T-helper 1 cell (primary cell): ENCODE measurements around the gene PTGES3.
"Not testable (repeated sequence)": the region's sequence is repeated elsewhere in the genome, so short reads cannot be mapped to it uniquely, and the experiment has no call there.

ENCODE experiments used
- DNase-seq, 5 donors: peaks; one replicate each; pipeline ENCODE4 v3.0.0-alpha.2; 2012 to 2020
- total RNA-seq, 4 donors: gene quantifications; one replicate each; lab custom pipeline; 2026; lab: John Stamatoyannopoulos, UW

PTGES3 gene, protein sequence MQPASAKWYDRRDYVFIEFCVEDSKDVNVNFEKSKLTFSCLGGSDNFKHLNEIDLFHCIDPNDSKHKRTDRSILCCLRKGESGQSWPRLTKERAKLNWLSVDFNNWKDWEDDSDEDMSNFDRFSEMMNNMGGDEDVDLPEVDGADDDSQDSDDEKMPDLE
- 147 to 227 (median 181) reads per million in 4 donors for total RNA-seq

DNA sequence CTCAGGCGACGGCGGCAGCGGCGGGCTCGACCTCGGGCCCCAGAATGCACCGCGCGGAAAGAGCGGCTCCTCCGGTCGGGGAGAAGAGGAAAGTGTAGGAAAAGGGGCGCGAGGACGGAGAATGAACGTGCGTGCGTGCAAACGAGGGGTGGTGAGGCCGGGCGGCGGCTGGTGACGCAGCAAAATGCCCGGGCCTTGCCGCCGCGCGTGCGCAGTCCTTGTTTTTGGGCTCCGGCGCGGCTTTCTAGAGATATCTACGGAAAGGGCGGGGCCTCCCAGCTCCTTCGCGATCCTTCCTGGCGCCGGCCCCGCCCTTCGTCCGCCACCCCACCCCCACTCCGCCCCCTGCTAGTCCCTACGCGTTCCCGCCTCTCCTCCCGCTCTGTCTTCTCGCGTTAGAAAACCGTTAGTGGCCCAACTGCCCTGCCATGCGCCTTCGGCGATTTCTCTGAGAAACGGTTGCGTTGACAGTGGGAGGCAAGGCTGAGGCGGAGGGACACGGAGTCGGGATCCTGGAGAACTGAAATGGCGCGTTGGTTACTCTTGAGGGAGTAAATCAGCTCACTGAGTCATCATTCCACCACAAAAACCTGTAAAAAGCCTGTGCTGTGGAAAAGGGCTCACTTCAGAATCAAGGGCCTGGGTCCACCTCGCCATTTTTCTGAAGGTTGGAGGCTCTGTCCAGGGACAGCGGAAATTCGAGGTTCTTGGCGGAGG is at the start of gene PTGES3:
Gene PTGES3 (minus strand): TSS at position 156 of the 717 bp plus-strand sequence. CDS start 285 bp downstream, outside the sequence.
- DNase-seq = peak; percentile 96 to 99 (median 97)

DNA sequence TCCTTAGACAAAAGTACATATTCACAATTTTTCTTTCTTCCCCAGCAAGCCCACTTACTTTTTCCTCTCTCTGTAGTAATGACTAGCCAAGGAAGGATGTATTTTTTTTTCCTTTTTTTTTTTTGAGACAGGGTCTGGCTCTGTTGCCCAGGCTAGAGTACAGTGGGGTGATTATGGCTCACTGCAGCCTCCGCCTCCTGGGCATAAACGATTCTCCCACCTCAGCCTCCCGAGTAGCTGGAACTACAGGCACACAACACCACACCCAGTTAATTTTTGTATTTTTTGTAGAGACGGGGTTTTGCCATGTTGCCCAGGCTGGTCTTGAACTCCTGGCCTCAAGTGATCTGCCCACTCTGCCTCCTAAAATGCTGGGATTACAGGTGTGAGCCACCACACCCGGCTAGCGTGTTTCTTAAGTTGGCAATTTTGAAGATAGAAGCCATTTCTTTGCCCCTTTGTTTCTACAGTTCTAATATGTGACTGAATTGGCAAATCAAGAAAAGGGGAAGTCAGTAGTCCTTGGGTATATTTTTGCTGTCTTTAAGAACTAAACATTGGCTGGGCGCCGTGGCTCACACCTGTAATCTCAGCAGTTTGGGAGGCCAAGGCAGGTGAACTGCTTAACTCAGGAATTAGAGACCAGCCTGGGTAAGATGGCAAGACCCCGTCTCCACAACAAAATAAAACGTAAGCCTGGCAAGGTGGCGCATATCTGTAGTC is 40.2 kb upstream of the PTGES3 start:
- no peak for DNase-seq

DNA sequence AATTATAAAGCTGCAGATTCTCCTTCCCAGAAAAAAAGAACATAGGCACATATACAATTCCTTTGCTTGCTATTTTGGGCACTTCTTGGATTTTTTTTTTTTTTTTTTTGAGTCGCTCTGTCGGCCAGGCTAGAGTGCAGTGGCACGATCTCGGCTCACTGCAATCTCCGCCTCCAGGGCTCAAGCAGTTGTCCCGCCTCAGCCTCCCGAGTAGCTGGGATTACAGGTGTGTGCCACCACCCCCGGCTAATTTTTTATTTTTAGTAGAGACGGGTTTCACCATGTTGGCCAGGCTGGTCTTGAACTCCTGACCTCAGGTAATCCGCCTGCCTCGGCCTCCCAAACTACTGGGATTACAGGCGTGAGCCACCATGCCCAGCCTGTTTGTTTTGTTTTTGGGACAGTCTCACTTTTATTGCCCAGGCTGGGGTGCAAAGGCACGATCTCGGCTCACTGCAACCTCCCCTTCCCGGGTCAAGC is 38.2 kb upstream of the PTGES3 start:
- not testable (repeated sequence) for DNase-seq

DNA sequence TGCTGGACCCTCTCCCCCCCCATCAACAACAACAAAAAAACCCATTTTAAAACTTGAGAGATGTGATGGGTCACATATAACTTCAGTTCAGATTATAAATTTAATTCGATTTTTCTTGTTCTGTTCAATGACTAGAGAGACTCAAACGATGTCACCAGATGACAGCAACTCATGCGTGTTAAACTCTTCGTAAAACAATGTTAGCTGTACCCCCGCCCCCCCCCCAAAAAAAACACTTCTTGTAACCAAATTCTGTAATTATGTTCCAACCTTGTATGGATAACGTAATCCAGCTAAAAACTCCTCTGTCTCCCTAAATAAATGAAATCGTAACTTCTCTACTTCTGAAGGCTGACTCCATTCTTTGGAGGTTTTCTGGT is 37.6 kb upstream of the PTGES3 start:
- no peak for DNase-seq

DNA sequence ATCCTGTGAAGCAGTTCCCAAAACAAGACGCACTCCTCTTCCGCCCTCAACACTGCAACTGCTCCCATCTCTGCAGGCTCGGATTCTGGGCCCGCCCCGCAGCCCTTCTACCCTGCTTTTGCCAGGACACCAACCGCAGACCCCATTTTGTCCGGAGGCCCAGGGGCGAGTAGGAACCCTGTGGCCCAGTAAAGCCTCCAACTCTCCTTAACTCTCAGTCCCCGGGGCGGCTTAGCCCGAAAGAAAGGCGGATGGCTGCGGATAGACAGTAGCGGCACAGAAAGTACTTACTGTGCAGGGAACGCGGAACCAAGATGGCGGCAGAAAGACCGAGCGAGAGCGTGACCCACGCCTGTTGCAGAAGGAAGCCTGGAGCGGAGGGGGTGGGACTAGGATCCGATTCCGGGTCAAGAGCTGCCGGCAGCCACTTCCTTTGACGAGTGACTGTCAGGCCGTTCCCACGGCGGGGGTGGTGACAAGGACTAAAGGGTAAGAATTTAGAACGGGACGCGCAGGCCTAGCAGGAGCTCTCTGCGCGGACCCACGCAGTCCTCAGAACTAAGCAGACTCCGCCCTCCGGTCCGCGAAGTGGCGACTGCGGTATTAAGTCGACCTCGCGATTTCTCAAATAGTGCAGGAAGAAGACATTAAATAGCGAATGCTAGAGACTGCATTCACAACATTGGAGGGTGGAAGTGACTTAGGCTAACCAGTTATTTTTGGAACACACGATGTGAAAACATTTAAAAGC is 37.1 kb upstream of the PTGES3 start, which contains the start of gene NACA:
Gene NACA (minus strand): TSS at position 328 of the 751 bp plus-strand sequence. CDS start 778 bp downstream, outside the sequence.
- peak; percentile 96 to 99 (median 98) for DNase-seq

DNA sequence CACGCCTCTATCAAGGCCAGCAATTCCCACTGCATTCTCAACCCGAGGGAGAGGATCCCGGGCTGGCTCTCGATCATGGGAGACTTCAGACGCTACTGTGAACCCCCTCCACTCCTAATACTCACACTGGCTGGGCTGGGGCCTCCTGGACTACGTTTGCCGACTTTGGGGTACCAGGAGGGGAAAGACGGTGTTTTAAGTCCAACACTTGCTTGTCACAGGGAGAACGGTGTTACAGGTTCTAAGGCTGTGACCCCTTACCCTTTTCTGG is 36.6 kb upstream of the PTGES3 start:
- DNase-seq = no peak

DNA sequence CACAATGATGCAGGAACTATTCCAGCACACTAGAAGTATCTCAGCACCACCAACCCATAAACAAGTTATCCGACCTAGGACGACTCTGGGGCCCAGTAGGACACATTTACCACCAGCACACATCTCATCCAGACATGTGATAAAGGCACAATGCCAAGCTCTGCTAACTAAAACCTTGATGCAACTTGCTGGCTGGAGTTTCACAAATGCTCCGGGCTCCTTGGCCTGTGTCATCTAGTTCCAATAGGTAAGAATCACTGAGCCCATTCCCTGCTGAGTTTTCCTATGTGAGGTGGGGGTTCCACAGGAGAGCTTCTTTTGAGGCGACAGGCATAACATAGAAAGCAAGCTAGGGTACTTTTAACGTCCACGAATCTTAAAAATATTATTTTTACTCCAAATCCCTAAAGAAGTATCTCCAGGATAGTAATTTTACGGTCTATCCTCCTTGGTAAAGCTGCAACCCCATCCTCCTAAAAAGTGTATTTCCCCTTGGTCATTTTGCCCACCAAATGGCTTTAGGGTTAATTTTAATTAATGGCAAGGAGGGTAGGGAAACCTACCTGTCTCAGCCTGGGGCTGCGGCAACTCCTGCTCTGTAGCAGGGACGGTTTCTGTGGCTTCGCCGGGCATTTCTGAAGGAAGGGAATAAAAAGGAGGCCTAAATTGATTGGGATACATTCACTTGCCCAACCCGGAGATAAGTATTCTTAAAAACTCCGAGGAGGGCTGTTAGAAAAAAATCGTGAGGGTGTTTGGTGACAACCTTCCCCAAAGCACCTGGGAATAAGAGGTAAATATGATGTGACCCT is 36.0 kb upstream of the PTGES3 start:
- peak in 1 of 5 donors; percentile 17 for DNase-seq

DNA sequence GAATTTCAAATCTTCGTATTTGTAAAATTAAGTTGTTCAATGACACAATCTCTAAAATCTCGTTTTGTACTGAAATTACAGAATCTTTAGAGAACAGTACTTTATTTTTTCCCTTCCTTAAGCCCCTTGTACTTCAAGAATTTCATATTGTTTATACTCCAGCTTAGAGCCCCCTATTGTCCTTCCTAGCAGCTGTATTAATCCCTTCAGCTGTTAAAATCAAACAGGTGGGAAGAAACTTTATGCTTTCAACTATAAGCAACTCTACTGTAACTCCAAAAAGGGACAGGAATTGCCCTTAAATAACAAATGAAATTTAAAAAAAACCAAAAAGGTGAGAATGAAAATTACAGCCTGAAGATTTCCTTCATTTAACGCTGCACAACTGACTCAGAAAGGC is 35.3 kb upstream of the PTGES3 start:
- DNase-seq = no peak

DNA sequence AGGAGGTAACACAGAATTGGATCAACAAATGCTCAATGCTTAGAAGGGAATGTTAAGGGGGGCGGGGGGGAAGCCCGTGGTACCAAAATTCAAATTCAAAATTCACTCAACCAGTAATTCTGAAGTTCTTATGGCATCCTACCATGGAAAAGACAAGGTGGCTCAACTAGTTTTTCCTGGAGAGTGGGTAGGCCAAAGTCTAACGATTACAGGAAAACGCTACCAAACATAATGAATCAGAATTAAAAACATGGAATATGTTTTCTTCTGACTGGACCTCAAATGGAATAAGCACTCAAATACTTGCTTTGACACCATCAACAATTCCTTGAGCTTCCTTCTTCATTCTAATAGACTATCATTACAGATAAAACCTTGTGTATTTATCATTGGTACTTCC is 34.7 kb upstream of the PTGES3 start:
- DNase-seq = no peak

DNA sequence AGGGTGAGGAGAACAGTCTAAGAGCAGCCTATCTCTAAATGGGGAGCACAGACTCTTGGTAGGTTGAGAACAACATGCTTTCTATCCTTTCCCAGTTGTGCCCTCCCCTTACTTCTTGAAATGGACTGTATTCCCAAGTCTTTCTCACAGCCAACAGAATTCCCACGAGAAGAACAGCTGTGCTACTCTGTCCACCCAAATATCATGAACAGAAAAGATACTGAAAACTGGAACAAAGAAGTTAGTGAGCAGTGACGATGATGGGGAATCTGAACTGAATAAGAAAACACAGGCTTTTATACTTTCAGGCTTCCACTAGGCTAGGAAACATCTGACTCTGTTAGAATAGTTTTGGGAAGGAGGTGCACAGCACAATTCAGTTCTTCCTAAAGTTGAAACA is 33.6 kb upstream of the PTGES3 start:
- DNase-seq = no peak

DNA sequence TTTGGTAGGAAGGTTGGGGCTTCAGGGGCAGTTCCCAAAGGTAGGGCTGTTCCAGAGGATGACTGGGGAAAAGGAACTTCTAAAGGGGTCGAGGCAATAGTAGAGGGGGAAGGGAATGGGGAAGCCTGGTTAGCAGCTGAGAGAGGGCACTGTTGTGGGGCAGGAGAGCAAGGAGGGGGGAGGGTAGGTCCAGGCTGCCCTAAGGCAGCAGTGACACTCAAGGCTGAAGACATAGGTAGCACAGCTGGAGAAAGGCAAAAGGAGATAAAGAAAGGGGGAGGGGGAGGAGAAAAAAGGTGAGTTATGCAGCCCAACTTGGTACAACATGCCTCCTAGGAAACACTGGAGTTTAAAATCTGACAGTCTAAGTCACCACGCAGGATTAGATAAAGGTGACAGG is 33.1 kb upstream of the PTGES3 start:
- DNase-seq = no peak

DNA sequence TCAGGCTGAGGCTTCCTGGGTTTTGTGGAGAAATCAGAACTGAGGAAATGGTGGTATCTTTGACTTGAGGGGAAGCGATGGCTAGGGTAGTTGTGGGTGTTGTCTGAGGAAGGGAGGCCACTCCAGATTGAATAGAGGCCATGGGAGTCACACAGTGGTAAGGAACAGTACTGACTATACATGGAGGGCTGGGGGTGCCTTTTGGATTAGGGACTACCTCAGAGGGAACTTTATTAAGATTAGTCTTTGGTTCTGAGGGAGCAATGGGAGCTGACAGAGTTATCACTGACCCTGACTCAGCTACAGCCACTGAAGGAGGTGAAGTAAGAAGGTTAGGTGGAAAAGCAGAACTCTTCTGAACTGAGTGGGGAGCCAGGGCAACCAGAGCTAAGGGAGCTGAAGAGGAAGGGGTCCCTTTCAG is 32.7 kb upstream of the PTGES3 start:
- no peak for DNase-seq

DNA sequence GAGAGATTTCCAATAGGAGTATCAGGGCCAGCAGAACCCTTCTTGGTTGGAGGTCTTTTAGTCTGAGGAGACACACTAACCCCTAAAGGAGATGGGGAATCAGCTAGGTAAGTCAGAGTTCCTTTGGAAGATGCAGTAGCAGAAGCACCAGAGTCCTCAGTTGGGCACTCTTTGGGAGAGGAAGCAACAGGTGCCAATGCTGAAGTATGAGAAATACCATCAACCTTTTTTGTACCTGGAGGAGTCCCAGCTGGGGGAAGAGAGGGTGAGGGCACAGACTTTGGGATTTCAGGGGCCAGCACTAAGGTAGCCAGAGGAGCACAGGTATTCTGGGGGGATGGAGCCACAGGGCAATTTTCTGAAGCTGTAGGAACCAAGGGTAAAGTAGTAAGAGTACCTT is 31.0 kb upstream of the PTGES3 start:
- DNase-seq = no peak

DNA sequence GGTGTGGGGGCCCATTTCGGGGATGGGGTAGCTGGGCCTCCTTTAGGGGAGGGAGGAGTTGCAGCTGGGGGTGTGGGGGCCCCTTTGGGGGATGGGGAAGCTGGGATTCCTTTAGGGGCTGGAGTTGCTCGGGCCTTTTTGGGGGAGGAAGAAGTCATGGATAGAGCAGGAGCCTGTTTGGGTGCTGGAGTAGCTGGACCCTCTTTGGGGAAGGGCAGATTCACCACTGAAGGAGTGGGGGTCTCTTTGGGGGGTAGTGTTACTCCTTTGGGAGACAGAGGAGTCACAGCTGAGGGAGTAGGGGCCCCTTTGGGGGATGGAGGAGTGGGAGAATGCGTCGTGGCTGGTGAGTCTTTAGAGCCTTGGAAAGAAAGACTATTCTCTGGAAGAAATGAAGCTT is 30.6 kb upstream of the PTGES3 start:
- no peak for DNase-seq

DNA sequence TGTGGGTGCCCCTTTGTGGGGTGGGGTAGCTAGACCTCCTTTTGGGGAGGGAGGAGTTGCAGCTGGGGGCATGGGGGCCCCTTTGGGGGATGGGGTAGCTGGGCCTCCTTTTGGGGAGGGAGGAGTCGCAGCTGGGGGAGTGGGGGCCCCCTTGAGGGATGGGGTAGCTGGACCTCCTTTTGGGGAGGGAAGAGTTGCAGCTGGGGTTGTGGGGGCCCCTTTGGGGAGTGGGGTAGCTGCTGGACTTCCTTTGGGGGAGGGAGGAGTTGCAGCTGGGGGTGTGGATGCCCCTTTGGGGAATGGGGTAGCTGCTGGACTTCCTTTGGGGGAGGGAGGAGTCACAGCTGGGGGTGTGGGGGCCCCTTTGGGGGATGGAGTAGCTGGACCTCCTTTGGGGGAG is 30.1 kb upstream of the PTGES3 start:
- DNase-seq = no peak

DNA sequence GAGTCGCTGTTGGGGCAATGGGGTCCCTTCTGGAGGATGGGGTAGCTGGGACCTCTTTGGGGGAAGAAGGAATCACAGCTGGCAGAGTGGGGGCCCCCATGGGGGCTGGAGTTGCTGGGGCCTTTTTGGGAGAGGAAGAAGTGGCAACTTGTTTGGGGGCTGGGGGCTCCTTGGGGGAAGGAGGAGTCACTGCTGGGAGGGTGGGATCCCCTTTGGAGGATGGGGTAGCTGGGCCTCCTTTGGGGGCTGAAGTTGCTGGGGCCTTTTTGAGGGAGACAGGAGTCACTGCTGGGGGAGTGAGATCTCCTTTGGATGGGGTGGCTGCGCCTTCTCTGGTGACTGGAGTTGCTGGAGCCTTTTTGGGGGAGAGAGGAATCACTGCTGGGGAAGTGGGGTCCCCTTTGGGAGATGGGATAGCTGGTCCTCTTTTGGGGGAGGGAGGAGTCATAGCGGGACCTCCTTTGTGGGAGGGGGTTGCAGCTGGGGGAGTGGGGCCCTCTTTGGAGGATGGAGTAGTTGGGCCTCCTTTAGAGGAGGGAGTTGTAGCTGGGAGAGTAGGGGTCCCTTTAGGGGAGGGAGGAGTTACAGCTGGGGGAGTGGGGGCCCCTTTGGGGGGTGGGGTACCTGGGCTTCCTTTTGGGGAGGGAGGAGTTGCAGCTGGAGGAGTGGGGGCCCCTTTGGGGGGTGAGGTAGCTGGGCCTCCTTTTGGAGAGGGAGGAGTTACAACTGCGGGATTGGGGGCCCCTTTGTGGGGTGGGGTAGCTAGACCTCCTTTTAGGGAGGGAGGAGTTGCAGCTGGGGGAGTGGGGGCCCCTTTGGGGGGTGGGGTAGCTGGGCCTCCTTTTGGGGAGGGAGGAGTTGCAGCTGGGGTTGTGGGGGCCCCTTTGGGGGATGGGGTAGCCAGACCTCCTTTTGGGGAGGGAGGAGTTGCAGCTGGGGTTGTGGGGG is 29.1 kb upstream of the PTGES3 start:
- DNase-seq = no peak

DNA sequence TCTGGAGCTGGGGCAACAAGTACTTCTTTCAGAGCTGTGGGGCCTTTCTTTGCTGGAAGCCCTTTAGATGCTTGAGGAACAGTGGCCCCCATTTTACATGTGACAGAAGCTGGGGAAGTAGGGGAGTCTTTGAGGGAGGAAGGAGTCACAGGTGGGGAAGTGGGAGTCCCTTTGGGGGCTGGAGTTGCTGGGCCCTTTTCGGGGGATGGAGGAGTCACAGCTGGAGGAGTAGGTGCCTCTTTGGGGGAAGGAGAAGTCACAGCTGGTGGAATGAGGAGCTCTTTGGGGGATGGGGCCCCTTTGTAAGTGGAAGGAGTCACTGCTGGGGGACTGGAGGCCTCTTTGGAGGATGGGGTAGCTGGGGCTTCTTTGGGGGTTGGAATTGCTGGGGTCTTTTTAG is 28.4 kb upstream of the PTGES3 start:
- no peak for DNase-seq

DNA sequence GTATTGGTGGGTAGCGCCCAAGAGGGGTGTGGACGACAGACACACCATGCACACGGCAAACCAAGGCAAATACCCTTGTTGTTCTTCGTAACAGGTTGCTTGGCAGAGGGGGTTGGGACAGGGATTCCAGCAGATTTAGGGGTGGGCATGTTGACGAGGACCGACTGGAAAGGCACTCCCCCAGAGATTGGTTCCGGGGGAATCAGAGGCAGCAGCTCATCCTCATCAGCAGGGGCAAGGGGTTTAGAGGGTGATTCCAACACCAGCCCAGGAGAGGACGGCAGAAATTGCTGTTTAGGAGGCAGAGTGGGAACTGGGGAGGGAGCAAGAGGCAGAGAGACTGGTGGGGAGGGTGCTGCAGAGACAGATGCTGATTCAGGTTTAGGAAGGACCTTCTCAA is 27.7 kb upstream of the PTGES3 start:
- DNase-seq = no peak

DNA sequence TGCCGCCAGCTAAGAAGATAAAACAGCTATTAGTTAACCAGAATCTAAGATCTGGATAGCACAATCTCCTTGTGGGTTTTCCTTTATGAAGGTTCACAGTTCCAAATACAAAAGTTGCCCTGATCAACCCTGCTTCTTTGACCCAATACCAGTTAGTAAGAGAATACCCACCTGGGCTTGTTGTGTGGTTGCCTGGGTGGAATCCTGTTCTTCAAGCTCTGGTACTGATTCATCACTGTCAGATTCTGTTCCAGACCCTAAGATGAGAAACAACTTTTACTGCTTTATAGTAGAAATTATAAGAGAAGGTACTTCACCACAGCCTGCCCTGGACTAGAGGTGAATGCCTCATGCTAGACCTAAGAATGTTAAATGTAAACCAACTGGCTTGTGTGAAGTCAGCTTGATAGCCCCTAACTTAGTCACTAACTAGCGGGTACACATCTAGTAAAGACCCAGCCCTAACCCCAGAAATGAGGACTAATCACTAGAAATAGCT is 26.4 kb upstream of the PTGES3 start:
- DNase-seq = no peak

DNA sequence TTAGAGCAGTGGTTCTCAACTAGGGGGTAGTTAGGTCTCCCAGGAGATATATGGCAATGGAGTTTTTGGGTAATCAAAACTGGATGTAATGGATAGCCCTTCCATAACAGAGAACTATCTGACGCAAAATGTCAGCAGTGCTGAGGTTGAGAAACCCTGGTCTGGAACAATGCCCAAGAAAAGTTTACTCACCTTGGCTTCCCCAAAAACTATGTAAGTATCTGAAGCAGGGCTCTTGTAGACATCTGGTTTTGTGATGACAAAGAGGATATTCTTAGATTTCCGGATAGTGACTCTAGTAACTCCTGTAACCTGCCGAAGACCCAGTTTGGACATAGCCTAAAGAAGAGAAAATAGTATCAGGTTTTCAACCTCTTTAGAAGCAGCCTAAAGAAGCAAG is 25.3 kb upstream of the PTGES3 start:
- no peak for DNase-seq
